ENCODE data around the gene C19orf33.

DNA sequence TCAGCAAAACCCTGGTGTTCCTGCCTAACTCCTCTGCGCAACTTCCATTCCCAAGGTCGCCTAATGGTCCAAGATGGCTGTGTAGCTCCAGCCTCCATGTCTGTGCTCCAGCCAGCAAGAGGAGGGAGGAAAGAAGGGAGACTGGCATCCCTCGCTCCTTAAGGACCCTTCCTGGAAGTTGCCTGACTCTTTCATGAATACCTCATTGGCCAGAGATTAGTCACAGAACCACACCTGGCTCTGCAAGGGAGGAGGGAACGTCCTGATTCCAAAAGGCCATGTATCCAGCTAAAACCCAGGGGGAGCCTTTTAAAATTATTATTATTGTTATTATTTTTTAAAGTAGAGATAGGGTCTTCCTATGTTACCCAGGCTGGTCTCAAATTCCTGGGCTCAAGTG is 20.4 kb downstream of the C19orf33 start:
- TF ChIP-seq, protein P1, sequence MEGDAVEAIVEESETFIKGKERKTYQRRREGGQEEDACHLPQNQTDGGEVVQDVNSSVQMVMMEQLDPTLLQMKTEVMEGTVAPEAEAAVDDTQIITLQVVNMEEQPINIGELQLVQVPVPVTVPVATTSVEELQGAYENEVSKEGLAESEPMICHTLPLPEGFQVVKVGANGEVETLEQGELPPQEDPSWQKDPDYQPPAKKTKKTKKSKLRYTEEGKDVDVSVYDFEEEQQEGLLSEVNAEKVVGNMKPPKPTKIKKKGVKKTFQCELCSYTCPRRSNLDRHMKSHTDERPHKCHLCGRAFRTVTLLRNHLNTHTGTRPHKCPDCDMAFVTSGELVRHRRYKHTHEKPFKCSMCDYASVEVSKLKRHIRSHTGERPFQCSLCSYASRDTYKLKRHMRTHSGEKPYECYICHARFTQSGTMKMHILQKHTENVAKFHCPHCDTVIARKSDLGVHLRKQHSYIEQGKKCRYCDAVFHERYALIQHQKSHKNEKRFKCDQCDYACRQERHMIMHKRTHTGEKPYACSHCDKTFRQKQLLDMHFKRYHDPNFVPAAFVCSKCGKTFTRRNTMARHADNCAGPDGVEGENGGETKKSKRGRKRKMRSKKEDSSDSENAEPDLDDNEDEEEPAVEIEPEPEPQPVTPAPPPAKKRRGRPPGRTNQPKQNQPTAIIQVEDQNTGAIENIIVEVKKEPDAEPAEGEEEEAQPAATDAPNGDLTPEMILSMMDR (IDR thresholded peaks at IDR 0.05) = no peak
- TF ChIP-seq POLR2A (IDR thresholded peaks at IDR 0.05) = no peak

Data from thyroid gland (tissue), 4 donors.